IMR-90 (cell line): Measurements from ENCODE around the gene B4GALT1.

ENCODE experiments used
- BHLHE40 ChIP-seq: fragments of 150-350 bp; IDR thresholded peaks from 2 replicates; pipeline ENCODE4 v1.6.1; 2016; ENCODE audit warnings: mild to moderate bottlenecking, low read depth, low read length
- CEBPB ChIP-seq: IDR thresholded peaks from 2 replicates; pipeline ENCODE4 v1.6.1; 2012; ENCODE audit warnings: low read depth, low read length, improper control_type of control experiment
- MXI1 ChIP-seq: IDR thresholded peaks from 2 replicates; pipeline ENCODE4 v1.6.1; 2012; ENCODE audit warnings: low read depth, mild to moderate bottlenecking, low read length, moderate library complexity, borderline replicate concordance
- NFE2L2 ChIP-seq: fragments of 150-350 bp; IDR thresholded peaks from 2 replicates; pipeline ENCODE4 v1.6.1; 2016; ENCODE audit warnings: low read depth, mild to moderate bottlenecking, low read length
- POLR2A ChIP-seq: IDR thresholded peaks from 2 replicates; pipeline ENCODE4 v1.6.1; 2012; ENCODE audit warnings: mild to moderate bottlenecking, low read depth, low read length
- SMC3 ChIP-seq: fragments of 150-350 bp; IDR thresholded peaks from 2 replicates; pipeline ENCODE4 v1.6.1; 2016; ENCODE audit warnings: low read depth, mild to moderate bottlenecking, antibody characterized with exemption, low read length, moderate library complexity
- TF ChIP-seq, protein P1 (sequence below): conservative IDR thresholded peaks from 2 replicates; pipeline ENCODE4 v1.5.1; 2012; ENCODE audit warnings: mild to moderate bottlenecking, low read depth, low read length, improper control_type of control experiment

- TF ChIP-seq, protein P1, sequence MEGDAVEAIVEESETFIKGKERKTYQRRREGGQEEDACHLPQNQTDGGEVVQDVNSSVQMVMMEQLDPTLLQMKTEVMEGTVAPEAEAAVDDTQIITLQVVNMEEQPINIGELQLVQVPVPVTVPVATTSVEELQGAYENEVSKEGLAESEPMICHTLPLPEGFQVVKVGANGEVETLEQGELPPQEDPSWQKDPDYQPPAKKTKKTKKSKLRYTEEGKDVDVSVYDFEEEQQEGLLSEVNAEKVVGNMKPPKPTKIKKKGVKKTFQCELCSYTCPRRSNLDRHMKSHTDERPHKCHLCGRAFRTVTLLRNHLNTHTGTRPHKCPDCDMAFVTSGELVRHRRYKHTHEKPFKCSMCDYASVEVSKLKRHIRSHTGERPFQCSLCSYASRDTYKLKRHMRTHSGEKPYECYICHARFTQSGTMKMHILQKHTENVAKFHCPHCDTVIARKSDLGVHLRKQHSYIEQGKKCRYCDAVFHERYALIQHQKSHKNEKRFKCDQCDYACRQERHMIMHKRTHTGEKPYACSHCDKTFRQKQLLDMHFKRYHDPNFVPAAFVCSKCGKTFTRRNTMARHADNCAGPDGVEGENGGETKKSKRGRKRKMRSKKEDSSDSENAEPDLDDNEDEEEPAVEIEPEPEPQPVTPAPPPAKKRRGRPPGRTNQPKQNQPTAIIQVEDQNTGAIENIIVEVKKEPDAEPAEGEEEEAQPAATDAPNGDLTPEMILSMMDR: no peak
- no peak for TF ChIP-seq SMC3
- TF ChIP-seq CEBPB: no peak
- TF ChIP-seq BHLHE40: no peak
- TF ChIP-seq MXI1: no peak
- no peak for TF ChIP-seq POLR2A
- no peak for TF ChIP-seq NFE2L2
Measured at GRCh38 chr9:33153001-33153400, 14.1 kb downstream of the B4GALT1 start.
